Activated T-cell treated with anti-CD3 and anti-CD28 coated beads for 48 hours (primary cell): Measurements from ENCODE around the gene AJUBA.

Source experiments
- DNase-seq: peaks from one replicate; pipeline ENCODE4 v3.0.0-alpha.2; 2020; ENCODE audit warnings: low read depth

AJUBA gene

GRCh38 chr14:22935156-22935555 lies 47.2 kb downstream of the AJUBA start:
- DNase-seq: no peak

- DNase-seq: no peak
Measured at GRCh38 chr14:22932146-22932545, 50.2 kb downstream of the AJUBA start.

DNA sequence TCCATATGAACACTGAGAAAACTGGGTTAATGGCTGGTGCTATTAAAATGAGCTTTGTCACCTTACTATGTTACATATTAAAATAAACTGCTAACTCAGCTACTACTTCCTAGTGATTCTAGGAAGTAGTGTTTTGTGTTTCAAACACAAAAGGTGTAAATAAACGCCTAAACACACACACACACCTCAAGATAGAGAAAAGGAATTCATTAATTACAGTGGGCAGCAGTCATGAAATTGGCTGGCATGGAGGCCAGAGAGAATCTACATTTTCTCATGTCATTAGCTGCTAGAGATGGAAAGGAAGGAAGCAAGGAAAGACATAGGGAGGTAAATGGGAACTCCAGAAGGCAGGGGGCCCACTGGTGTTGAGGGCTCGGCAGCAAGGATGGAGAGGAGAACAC lies 52.4 kb downstream of the AJUBA start:
- DNase-seq: no peak

GRCh38 chr14:22929104-22929960 lies 53.0 kb downstream of the AJUBA start, which contains the start of gene PRMT5:
Gene PRMT5 (minus strand): TSS chr14:22929376. CDS start chr14:22929361, 15 bp downstream.
- peak; percentile 92 for DNase-seq

DNA sequence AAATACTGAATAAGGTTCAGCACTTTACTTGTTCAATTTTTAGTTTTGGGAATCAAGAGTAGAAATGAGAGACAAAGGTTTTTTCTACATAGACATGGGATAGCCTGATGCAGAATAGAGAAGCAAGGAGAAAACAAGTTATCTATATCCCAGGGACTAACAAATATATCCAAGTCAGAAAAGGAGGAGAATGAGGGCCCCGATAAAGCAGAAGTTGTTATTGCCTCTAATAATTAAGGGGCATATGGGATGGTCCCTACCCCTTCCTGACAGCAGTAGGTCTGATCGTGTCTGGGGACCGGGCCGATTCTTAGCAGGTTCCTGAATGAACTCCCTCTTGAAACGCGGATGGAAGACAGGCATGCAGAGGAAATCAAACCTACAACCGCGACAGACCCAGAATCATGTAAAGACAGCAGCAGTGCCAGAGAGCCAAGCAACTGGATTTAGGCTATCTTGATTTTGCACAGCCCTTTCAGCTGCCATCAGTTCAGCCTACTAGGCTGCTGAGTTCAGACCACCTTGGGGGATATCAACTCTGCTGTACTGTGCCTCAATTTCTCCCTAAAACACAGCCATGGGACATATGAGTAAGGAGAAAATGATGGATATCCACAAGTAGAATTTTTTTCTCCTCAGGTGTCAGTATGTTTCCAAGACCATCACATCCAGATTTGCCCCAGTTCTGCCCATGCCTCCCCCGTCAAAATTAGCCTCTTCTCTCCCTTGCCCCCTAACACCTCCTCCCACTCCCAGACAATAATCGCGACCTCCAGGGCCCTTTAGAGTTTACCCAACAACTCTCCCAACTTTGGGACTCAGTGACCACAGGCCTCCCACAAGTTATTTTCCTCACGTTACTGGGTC lies 53.9 kb downstream of the AJUBA start:
- DNase-seq: no peak

DNA sequence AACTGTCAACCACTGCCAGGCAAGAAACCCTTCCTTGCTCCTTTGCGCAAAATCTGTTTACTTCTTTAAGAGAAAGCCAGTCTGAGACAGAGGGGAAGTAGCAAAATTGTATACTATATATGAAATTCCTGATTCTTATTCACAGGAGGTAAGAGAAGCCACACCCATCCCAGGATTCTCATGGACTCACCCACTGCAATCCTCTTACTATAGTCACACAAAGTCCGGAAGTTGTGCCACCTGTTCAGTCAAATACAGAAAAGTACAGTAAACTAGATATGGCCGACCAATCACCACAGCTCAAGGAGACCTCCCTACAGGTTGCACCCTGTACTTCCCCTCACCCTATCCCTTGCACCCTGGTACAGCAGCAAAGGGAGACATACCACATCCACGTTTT lies 56.0 kb downstream of the AJUBA start:
- DNase-seq: no peak

- no peak for DNase-seq
Measured at GRCh38 chr14:22925513-22925912, 56.8 kb downstream of the AJUBA start.

- no peak for DNase-seq
Measured at GRCh38 chr14:22923746-22924145, 58.6 kb downstream of the AJUBA start.

GRCh38 chr14:22922294-22922693 lies 60.1 kb downstream of the AJUBA start:
- no peak for DNase-seq
